CD14-positive monocyte (primary cell): Measurements from ENCODE around the gene DOK5. TPM values are rescaled to one million over a fixed set of nuclear protein-coding genes. Genes with fewer than 3 reads are reported as not detected.

Experiments
- DNase-seq, 3 donors: peaks; one replicate each; pipeline ENCODE4 v3.0.0-alpha.2; 2011 to 2022
- H2AFZ ChIP-seq: 2 replicates; pipeline ENCODE4 v1.6.0; 2012; ENCODE audit warnings: mild to moderate bottlenecking, low read depth, low read length, inconsistent platforms; ENCODE audit not compliant: insufficient read depth, poor library complexity, severe bottlenecking
- H3K27ac ChIP-seq, 2 donors: 1 replicate in 1 of 2; 2 replicates in 1 of 2; pipeline ENCODE4 v1.5.1; 2012 to 2013; ENCODE audit warnings: low read length in 2 of 2, control low read depth in 1 of 2, inconsistent platforms in 1 of 2, low read depth in 1 of 2, mild to moderate bottlenecking in 1 of 2
- H3K27me3 ChIP-seq, 2 donors: one replicate each; pipeline versions ENCODE4 v1.6.0 to v1.6.1; 2011 to 2013; ENCODE audit warnings: low read length in 2 of 2; ENCODE audit not compliant: control insufficient read depth in 2 of 2, insufficient read depth in 2 of 2
- H3K36me3 ChIP-seq, 2 donors: replicated peaks in 1 of 2; 1 replicate in 1 of 2; 2 replicates in 1 of 2; pipeline versions ENCODE4 v1.5.1 to v1.6.1; 2012 to 2013; ENCODE audit warnings: low read length in 2 of 2, control low read depth in 1 of 2, inconsistent platforms in 1 of 2, mild to moderate bottlenecking in 1 of 2; ENCODE audit not compliant: insufficient read depth in 2 of 2, control insufficient read depth in 1 of 2
- H3K4me1 ChIP-seq, 2 donors: 1 replicate in 1 of 2; 2 replicates in 1 of 2; pipeline versions ENCODE4 v1.5.1 to v1.6.1; 2012 to 2013; ENCODE audit warnings: low read length in 2 of 2, control low read depth in 1 of 2, inconsistent platforms in 1 of 2, mild to moderate bottlenecking in 1 of 2, moderate library complexity in 1 of 2; ENCODE audit not compliant: insufficient read depth in 2 of 2, control insufficient read depth in 1 of 2
- H3K4me2 ChIP-seq: replicated peaks from 2 replicates; pipeline ENCODE3; 2012; ENCODE audit warnings: low read length, moderate library complexity, mild to moderate bottlenecking; ENCODE audit not compliant: poor library complexity, severe bottlenecking; ENCODE audit errors: extremely low read depth
- H3K4me3 ChIP-seq, 3 experiments: fragments of 200-600 bp in 1 of 3; sonication (generic) in 1 of 3; replicated peaks in 1 of 3; 1 replicate in 2 of 3; 2 replicates in 1 of 3; pipeline ENCODE4 v1.5.1; 2011 to 2013; ENCODE audit warnings: low read length in 3 of 3, mild to moderate bottlenecking in 3 of 3, control low read depth in 2 of 3, low read depth in 2 of 3, inconsistent platforms in 1 of 3, moderate library complexity in 1 of 3
- H3K79me2 ChIP-seq: 2 replicates; pipeline ENCODE4 v1.6.0; 2012; ENCODE audit warnings: mild to moderate bottlenecking, control low read depth, inconsistent platforms, low read length, moderate library complexity; ENCODE audit not compliant: insufficient read depth
- H3K9ac ChIP-seq: 2 replicates; pipeline ENCODE4 v1.6.0; 2017; ENCODE audit warnings: low read length, mild to moderate bottlenecking; ENCODE audit not compliant: insufficient read depth, poor library complexity, severe bottlenecking
- H3K9me3 ChIP-seq, 2 donors: replicated peaks in 1 of 2; 1 replicate in 1 of 2; 2 replicates in 1 of 2; pipeline versions ENCODE4 v1.5.1 to v1.6.1; 2012 to 2013; ENCODE audit warnings: low read length in 2 of 2, control low read depth in 1 of 2; ENCODE audit not compliant: control insufficient read depth in 1 of 2, insufficient read depth in 1 of 2
- H4K20me1 ChIP-seq: 2 replicates; pipeline ENCODE4 v1.6.0; 2012; ENCODE audit warnings: mild to moderate bottlenecking, low read length, control low read depth, moderate library complexity; ENCODE audit not compliant: insufficient read depth
- H3K27ac Mint-ChIP-seq, 7 donors: one replicate each; pipeline ENCODE4 v1.8.0; 2020; ENCODE audit warnings: mild to moderate bottlenecking in 7 of 7, mixed read lengths in 7 of 7, moderate library complexity in 6 of 7, inconsistent platforms in 2 of 7
- H3K27me3 Mint-ChIP-seq, 3 donors: one replicate each; pipeline ENCODE4 v1.8.0; 2021 to 2022; ENCODE audit warnings: low read depth in 3 of 3, mild to moderate bottlenecking in 3 of 3, mixed read lengths in 3 of 3, moderate library complexity in 3 of 3, inconsistent platforms in 1 of 3
- H3K36me3 Mint-ChIP-seq, 2 donors: one replicate each; pipeline ENCODE4 v1.8.0; 2020; ENCODE audit warnings: mixed read lengths in 2 of 2, inconsistent platforms in 1 of 2, mild to moderate bottlenecking in 1 of 2
- H3K4me1 Mint-ChIP-seq: one replicate; pipeline ENCODE4 v1.8.0; 2020; ENCODE audit warnings: mild to moderate bottlenecking, mixed read lengths
- H3K4me3 Mint-ChIP-seq, 2 donors: one replicate each; pipeline ENCODE4 v1.8.0; 2020; ENCODE audit warnings: mild to moderate bottlenecking in 2 of 2, mixed read lengths in 2 of 2, moderate library complexity in 1 of 2
- H3K9me3 Mint-ChIP-seq, 7 donors: one replicate each; pipeline ENCODE4 v1.8.0; 2020 to 2022; ENCODE audit warnings: mixed read lengths in 7 of 7, mild to moderate bottlenecking in 6 of 7, moderate library complexity in 6 of 7, inconsistent platforms in 2 of 7
- WGBS: methylation state at CpG from one replicate; pipeline ENCODE4 v1.1.5; 2013; ENCODE audit warnings: missing lambda C conversion rate; ENCODE audit not compliant: insufficient coverage; 5-methylcytosine and 5-hydroxymethylcytosine counted together
- intact Hi-C, 2 donors: fragments of 100-400 bp; cut with micrococcal nuclease; formaldehyde crosslinking; loops; one replicate each; pipeline versions ENCODE4 v1.15.0 to v1.15.1; 2023
- polyA plus RNA-seq, 3 donors: library from polyadenylated mRNA; depleted of rRNA in 1 of 3; unstranded in 2 of 3; stranded (reverse) in 1 of 3; fragments of 300-500 nt in 2 of 3; fragments of >200 nt in 1 of 3; fragmentation: Illumina TruSeq in 2 of 3; gene quantifications; 1 replicate in 2 of 3; 2 replicates in 1 of 3; pipeline ENCODE4 v1.2.3, GENCODE V29; 2012 to 2021
- TF ChIP-seq, protein P1 (sequence below): fragments of 200-600 bp; IDR thresholded peaks from one replicate; pipeline ENCODE4 v1.8.0; 2022; ENCODE audit warnings: antibody characterized with exemption, mild to moderate bottlenecking

Gene DOK5
- polyA plus RNA-seq, 3 donors: not detected

- Mint-ChIP-seq H3K36me3 (no peaks in the 10 kb centered on the region), H3K9me3 (no peaks in the 10 kb centered on the region), H3K27me3 (peaks cover 2 to 3% (median 3%) of the 10 kb centered on the region in 3 donors), H3K4me3 (no peak overlapping the region), H3K27ac (peak overlapping the region in 1 of 7 donors; percentile 14), H3K4me1 (no peaks in the 10 kb centered on the region)
- WGBS: 98% methylated on average over 11 of the region's 18 CpGs
- H4K20me1 ChIP-seq: no peaks in the 10 kb centered on the region
- no peak overlapping the region for H3K27ac ChIP-seq
- H3K27me3 ChIP-seq: no peaks in the 10 kb centered on the region
- no peaks in the 10 kb centered on the region for H3K79me2 ChIP-seq
- H3K4me2 ChIP-seq: no peak overlapping the region
- TF ChIP-seq, protein P1, sequence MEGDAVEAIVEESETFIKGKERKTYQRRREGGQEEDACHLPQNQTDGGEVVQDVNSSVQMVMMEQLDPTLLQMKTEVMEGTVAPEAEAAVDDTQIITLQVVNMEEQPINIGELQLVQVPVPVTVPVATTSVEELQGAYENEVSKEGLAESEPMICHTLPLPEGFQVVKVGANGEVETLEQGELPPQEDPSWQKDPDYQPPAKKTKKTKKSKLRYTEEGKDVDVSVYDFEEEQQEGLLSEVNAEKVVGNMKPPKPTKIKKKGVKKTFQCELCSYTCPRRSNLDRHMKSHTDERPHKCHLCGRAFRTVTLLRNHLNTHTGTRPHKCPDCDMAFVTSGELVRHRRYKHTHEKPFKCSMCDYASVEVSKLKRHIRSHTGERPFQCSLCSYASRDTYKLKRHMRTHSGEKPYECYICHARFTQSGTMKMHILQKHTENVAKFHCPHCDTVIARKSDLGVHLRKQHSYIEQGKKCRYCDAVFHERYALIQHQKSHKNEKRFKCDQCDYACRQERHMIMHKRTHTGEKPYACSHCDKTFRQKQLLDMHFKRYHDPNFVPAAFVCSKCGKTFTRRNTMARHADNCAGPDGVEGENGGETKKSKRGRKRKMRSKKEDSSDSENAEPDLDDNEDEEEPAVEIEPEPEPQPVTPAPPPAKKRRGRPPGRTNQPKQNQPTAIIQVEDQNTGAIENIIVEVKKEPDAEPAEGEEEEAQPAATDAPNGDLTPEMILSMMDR: no peak
- no peak overlapping the region for H3K9ac ChIP-seq
- H3K36me3 ChIP-seq: no peaks in the 10 kb centered on the region
- no peaks in the 10 kb centered on the region for H3K4me1 ChIP-seq
- intact Hi-C loops: loop anchor here in 1 of 2 donors (10.0 kb wide), 1 partner anchor 418 kb away; no protein-coding TSS in a partner anchor
- H3K9me3 ChIP-seq: no peaks in the 10 kb centered on the region
- no peak overlapping the region for H3K4me3 ChIP-seq
- H2AFZ ChIP-seq: no peak overlapping the region
- DNase-seq: no peak
Observed at GRCh38 chr20:54642864-54643667, 167.7 kb downstream of the DOK5 start.

- Mint-ChIP-seq H3K27me3 (peaks cover 2 to 3% (median 3%) of the 10 kb centered on the region in 3 donors), H3K4me1 (no peaks in the 10 kb centered on the region), H3K4me3 (no peak overlapping the region), H3K36me3 (no peaks in the 10 kb centered on the region), H3K27ac (no peak overlapping the region), H3K9me3 (no peaks in the 10 kb centered on the region)
- Histone ChIP-seq H3K9me3 (no peaks in the 10 kb centered on the region), H3K27me3 (no peaks in the 10 kb centered on the region), H3K4me3 (no peak overlapping the region), H3K4me2 (no peak overlapping the region), H3K36me3 (no peaks in the 10 kb centered on the region), H2AFZ (no peak overlapping the region), H3K27ac (no peak overlapping the region), H3K9ac (no peak overlapping the region), H4K20me1 (no peaks in the 10 kb centered on the region), H3K4me1 (no peaks in the 10 kb centered on the region), H3K79me2 (no peaks in the 10 kb centered on the region)
- 95% methylated on average over 3 of the region's 4 CpGs for WGBS
- DNase-seq: no peak
- intact Hi-C loops: loop anchor here in 1 of 2 donors (10.0 kb wide), 1 partner anchor 419 kb away; no protein-coding TSS in a partner anchor
- TF ChIP-seq, protein P1: no peak
Observed at GRCh38 chr20:54643761-54644160, 168.4 kb downstream of the DOK5 start.
